ENCODE measurements around the gene DMRT3. TPM values are rescaled to one million over a fixed set of nuclear protein-coding genes. Genes with fewer than 3 reads are reported as not detected.

The DMRT3 gene
- total RNA-seq, 1 donor from 2014 or later = not detected

DNA sequence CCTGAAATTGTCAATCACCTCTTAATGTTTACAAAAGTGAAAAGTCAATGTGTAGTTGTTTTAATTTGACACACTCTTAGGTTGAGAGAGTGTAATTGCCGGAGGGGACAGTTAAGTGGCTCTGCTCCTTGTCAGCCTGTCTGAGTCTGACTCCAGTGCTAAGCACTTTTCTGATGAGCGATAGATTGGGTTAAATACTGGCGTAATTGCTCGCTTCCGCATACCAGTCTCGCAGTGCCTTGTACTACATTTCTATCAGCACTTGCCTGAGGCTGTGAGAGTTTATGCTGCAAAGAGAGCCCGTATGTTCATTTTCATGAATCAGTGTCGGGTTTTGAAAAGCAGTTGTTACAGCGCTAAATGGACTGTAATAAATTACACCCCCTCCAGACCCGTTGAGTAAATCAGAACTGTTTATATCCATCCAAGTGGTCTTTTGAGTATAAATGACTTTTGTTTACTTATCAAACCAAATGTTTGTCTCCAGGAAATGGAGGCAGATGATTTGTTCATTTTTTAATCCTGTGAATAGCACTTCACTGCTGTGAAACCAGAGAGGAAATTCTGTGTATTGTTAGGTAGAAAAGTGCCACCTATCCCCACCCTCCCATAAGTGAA, 41.0 kb upstream of the DMRT3 start:
- Mint-ChIP-seq H3K36me3 (ENCODE audit: low read depth) (no peaks in the 10 kb centered on the region), H3K4me1 (ENCODE audit: low read depth) (no peaks in the 10 kb centered on the region), H3K9me3 (ENCODE audit: low read depth) (peaks cover 25% of the 10 kb centered on the region), H3K27me3 (ENCODE audit: low read depth) (peaks cover 19% of the 10 kb centered on the region), H3K27ac (ENCODE audit: unreplicated experiment) (no peak overlapping the region), H3K4me3 (ENCODE audit: unreplicated experiment) (no peak overlapping the region)
- DNase-seq (ENCODE audit: low spot score) = no peak
- TF ChIP-seq, protein P1, sequence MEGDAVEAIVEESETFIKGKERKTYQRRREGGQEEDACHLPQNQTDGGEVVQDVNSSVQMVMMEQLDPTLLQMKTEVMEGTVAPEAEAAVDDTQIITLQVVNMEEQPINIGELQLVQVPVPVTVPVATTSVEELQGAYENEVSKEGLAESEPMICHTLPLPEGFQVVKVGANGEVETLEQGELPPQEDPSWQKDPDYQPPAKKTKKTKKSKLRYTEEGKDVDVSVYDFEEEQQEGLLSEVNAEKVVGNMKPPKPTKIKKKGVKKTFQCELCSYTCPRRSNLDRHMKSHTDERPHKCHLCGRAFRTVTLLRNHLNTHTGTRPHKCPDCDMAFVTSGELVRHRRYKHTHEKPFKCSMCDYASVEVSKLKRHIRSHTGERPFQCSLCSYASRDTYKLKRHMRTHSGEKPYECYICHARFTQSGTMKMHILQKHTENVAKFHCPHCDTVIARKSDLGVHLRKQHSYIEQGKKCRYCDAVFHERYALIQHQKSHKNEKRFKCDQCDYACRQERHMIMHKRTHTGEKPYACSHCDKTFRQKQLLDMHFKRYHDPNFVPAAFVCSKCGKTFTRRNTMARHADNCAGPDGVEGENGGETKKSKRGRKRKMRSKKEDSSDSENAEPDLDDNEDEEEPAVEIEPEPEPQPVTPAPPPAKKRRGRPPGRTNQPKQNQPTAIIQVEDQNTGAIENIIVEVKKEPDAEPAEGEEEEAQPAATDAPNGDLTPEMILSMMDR (IDR thresholded peaks at IDR 0.05) = no peak

DNA sequence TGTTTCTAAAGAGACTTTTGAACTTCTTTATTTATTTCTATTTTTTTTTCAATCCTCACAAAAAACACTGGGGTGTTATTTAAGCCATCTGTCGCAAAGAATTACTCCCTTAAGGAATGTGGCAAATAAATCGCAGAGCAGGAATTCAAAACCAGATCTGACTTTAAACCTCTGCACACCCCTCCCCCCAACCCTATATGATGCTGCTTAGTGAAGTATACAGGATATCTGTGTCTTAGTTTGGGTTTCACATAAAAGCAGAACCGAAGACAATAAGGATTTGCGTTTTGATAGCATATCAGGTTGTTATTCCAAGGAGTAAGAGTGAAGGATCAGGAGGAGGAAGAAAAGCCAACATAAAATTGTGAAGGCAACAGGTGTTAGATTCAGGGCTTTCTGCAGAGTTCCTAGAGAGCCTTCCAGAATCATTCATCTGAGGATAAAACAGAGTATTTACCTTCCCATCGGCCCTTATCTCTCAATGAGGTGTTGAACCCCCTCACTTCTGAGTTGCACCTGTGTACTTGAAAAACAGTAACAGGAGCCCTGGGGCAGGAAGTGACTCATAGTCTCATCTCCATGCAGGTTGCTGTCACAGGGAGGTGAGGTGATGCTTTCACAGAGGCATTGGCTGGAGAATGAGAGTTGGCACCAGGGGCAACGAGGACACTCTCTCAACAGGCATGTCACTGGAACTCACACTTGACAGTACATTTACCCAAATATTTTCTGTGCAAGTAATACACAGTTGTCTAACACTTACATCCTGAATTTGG, 33.5 kb upstream of the DMRT3 start:
- Mint-ChIP-seq H3K36me3 (ENCODE audit: low read depth) (no peaks in the 10 kb centered on the region), H3K4me3 (ENCODE audit: unreplicated experiment) (no peak overlapping the region), H3K27ac (ENCODE audit: unreplicated experiment) (no peak overlapping the region), H3K9me3 (ENCODE audit: low read depth) (peaks cover 18% of the 10 kb centered on the region), H3K27me3 (ENCODE audit: low read depth) (peaks cover 11% of the 10 kb centered on the region), H3K4me1 (ENCODE audit: low read depth) (no peaks in the 10 kb centered on the region)
- TF ChIP-seq, protein P1 (IDR thresholded peaks at IDR 0.05) = no peak
- DNase-seq (ENCODE audit: low spot score) = no peak

DNA sequence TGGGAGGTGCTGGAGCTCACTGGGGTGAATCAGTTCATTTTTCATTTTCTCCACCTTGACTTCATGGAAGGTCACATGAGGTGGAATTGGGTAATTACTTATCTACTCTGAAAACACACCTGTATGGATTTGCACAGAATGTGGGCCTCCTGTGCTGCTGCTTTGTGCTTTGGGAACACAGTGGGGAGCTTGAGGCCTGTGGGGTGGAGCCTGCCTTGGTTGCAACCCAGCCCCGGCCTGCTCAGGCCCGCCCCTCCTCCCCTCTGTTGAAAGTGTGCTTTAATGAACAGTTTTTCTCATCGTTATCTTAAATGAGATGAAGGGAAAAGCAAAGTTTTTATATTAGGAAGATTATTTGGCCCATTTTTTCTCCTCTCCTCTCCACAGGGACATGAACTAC, 28.5 kb upstream of the DMRT3 start:
- Mint-ChIP-seq H3K9me3 (ENCODE audit: low read depth) (no peaks in the 10 kb centered on the region), H3K27ac (ENCODE audit: unreplicated experiment) (no peak overlapping the region), H3K4me1 (ENCODE audit: low read depth) (no peaks in the 10 kb centered on the region), H3K4me3 (ENCODE audit: unreplicated experiment) (no peak overlapping the region), H3K36me3 (ENCODE audit: low read depth) (no peaks in the 10 kb centered on the region), H3K27me3 (ENCODE audit: low read depth) (peaks cover 24% of the 10 kb centered on the region)
- no peak for DNase-seq (ENCODE audit: low spot score)
- TF ChIP-seq, protein P1 (IDR thresholded peaks at IDR 0.05) = no peak

DNA sequence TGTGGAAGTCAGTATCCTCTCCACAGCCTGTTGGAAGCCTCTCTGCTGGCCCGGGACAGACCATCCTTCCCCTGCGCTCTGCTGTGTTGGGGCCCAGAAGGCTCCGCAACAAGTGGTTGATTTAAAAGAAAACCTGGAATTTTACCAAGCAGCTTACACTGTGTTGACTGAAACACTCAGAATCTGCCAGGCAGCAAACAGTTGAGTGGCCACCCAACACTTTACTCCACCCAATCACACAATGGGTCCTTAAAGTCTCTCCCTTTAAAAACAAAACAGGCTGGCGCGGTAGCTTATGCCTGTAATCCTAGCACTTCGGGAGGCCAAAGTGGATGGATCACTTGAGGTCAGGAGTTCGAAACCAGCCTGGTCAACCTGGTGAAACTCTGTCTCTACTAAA, 28.0 kb upstream of the DMRT3 start:
- TF ChIP-seq, protein P1 (IDR thresholded peaks at IDR 0.05) = no peak
- Mint-ChIP-seq H3K27me3 (ENCODE audit: low read depth) (peaks cover 24% of the 10 kb centered on the region), H3K4me1 (ENCODE audit: low read depth) (no peaks in the 10 kb centered on the region), H3K36me3 (ENCODE audit: low read depth) (no peaks in the 10 kb centered on the region), H3K9me3 (ENCODE audit: low read depth) (no peaks in the 10 kb centered on the region), H3K27ac (ENCODE audit: unreplicated experiment) (no peak overlapping the region), H3K4me3 (ENCODE audit: unreplicated experiment) (no peak overlapping the region)
- DNase-seq (ENCODE audit: low spot score) = no peak

DNA sequence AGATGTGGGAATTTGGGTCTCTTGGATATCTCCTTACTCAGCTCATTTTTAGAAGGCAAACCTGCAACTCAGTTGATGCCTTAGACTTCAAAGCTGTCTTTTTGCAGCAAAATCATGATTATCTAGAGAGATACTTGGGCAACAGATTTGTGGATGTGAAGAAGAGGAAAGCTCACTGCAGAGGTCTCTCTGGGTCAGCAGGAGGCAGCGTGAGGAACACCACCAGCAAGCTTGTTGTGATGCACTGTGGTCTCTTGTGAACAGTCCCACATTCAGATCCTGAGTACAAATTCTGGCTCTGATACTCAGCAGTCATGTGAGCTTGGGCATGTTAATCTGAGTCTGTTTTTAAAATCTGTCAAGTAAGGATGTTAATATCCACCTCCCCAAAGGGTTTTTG, 26.3 kb upstream of the DMRT3 start:
- no peak overlapping the region for H3K27ac Mint-ChIP-seq (ENCODE audit: unreplicated experiment)
- no peaks in the 10 kb centered on the region for H3K9me3 Mint-ChIP-seq (ENCODE audit: low read depth)
- no peaks in the 10 kb centered on the region for H3K4me1 Mint-ChIP-seq (ENCODE audit: low read depth)
- TF ChIP-seq, protein P1 (IDR thresholded peaks at IDR 0.05) = no peak
- no peaks in the 10 kb centered on the region for H3K36me3 Mint-ChIP-seq (ENCODE audit: low read depth)
- peaks cover 18% of the 10 kb centered on the region for H3K27me3 Mint-ChIP-seq (ENCODE audit: low read depth)
- no peak overlapping the region for H3K4me3 Mint-ChIP-seq (ENCODE audit: unreplicated experiment)
- no peak for DNase-seq (ENCODE audit: low spot score)

Measured in chondrocyte (in vitro differentiated cells).